Measurements from ENCODE around the gene TMED6. TPM values are rescaled to one million over a fixed set of nuclear protein-coding genes. Genes with fewer than 3 reads are reported as not detected.

TMED6 gene
- total and polyA plus RNA-seq, 2 experiments from 2014 or later = 0.29 TPM; not detected in 1

- no peaks in the 10 kb centered on the region for H3K9me3 Mint-ChIP-seq
- H3K27ac Mint-ChIP-seq = no peak overlapping the region
- no peaks in the 10 kb centered on the region for H3K9me2 ChIP-seq (ENCODE audit: insufficient read depth)
- H3K79me2 ChIP-seq (replicated peaks; ENCODE audit: insufficient read depth) = no peaks in the 10 kb centered on the region
- no peak overlapping the region for H3K4me3 Mint-ChIP-seq
- DNase-seq (ENCODE audit: low spot score) = no peak
- no peak overlapping the region for H3K4me2 ChIP-seq
- no peak overlapping the region for H3K4me3 ChIP-seq
- H3K27me3 ChIP-seq (ENCODE audit: insufficient read depth) = no peaks in the 10 kb centered on the region
- TF ChIP-seq STAT1 (IDR thresholded peaks at IDR 0.05; ENCODE audit: unreplicated experiment) (no peak), POLR2AphosphoS5 (IDR thresholded peaks at IDR 0.05; ENCODE audit: low read depth) (no peak), ETS1 (IDR thresholded peaks at IDR 0.05) (no peak), JUNB (IDR thresholded peaks at IDR 0.05; ENCODE audit: unreplicated experiment) (no peak), NANOG (IDR thresholded peaks at IDR 0.05; ENCODE audit: borderline replicate concordance) (no peak), ZNF462 (CRISPR knock-in tag; IDR thresholded peaks at IDR 0.05) (no peak), EZH2 (IDR thresholded peaks at IDR 0.05; ENCODE audit: low read depth, unreplicated experiment) (no peak), REST (IDR thresholded peaks at IDR 0.05; ENCODE audit: unreplicated experiment) (no peak), ZNF331 (CRISPR knock-in tag; IDR thresholded peaks at IDR 0.05; ENCODE audit: low read depth) (no peak), CTCF (conservative IDR thresholded peaks at IDR 0.05; ENCODE audit: low read depth in 2 of 2) (no peak), ZNF114 (CRISPR knock-in tag; IDR thresholded peaks at IDR 0.05) (no peak), CREB1 (CRISPR knock-in tag; IDR thresholded peaks at IDR 0.05; ENCODE audit: low read depth) (no peak), EZH2phosphoT487 (IDR thresholded peaks at IDR 0.05; ENCODE audit: unreplicated experiment) (no peak)
- H4K20me1 ChIP-seq (replicated peaks; ENCODE audit: insufficient read depth) = no peaks in the 10 kb centered on the region
- H3K4me1 ChIP-seq (ENCODE audit: insufficient read depth) = peaks cover 4% of the 10 kb centered on the region; the same call in 1 of the 2 replicates
- H3K27me3 Mint-ChIP-seq (ENCODE audit: insufficient read depth, low read depth, poor library complexity) = peaks cover 1% of the 10 kb centered on the region
- H3K4me1 Mint-ChIP-seq = no peaks in the 10 kb centered on the region
- H3K27ac ChIP-seq (ENCODE audit: low read depth) = no peak overlapping the region
- no peak overlapping the region for H2AFZ ChIP-seq
- H3F3A ChIP-seq (replicated peaks; ENCODE audit: low read depth) = peaks cover 4% of the 10 kb centered on the region; the same call in 1 of the 2 replicates
- H3K36me3 Mint-ChIP-seq (ENCODE audit: low read depth) = peaks cover 15% of the 10 kb centered on the region
- H3K36me3 ChIP-seq (ENCODE audit: insufficient read depth) = 0 out of 2 replicates have a peak, but pooled peaks cover 3% of the 10 kb centered on the region
- no peak for ATAC-seq
These were observed 50.4 kb downstream of the TMED6 start for GRCh38 chr16:69301187-69301586.

Measured in GM23338 (cell line).